HepG2 (cell line): ENCODE measurements around the gene SEMA3B. TPM values are rescaled to one million over a fixed set of nuclear protein-coding genes. Genes with fewer than 3 reads are reported as not detected.

Source experiments
- CCAR2 ChIP-seq: fragments of 200-400 bp; formaldehyde crosslinking; optimal IDR thresholded peaks from 2 replicates; pipeline ENCODE3; 2018; ENCODE audit warnings: low read depth, mild to moderate bottlenecking, low read length, moderate library complexity
- DNMT3B ChIP-seq: conservative IDR thresholded peaks from 2 replicates; pipeline ENCODE4 v1.6.1; 2016; ENCODE audit warnings: missing biosample characterization, control low read depth
- FOXA1 ChIP-seq, 2 experiments: fragments of 450-650 bp in 1 of 2; sonication (generic) in 1 of 2; formaldehyde crosslinking in 1 of 2; IDR thresholded peaks; 2 replicates each; pipeline versions ENCODE4 v1.4.0 to v1.6.1; 2016 to 2020; ENCODE audit warnings: missing genetic modification reagents in 1 of 2
- FOXA3 ChIP-seq: IDR thresholded peaks from 2 replicates; pipeline ENCODE4 v1.6.1; 2016; ENCODE audit warnings: missing genetic modification reagents, missing compliant biosample characterization
- HOXD1 ChIP-seq: sonication (generic); formaldehyde crosslinking; IDR thresholded peaks from 2 replicates; pipeline ENCODE4 v1.5.0; 2020; ENCODE audit warnings: missing genetic modification reagents
- JUN ChIP-seq: sonication (generic); formaldehyde crosslinking; IDR thresholded peaks from 2 replicates; pipeline ENCODE4 v1.4.0; 2020; ENCODE audit warnings: mild to moderate bottlenecking, missing genetic modification reagents
- NCOA5 ChIP-seq: sonication (generic); formaldehyde crosslinking; IDR thresholded peaks from 2 replicates; pipeline ENCODE4 v1.4.0; 2020; ENCODE audit warnings: missing genetic modification reagents
- PHB2 ChIP-seq: fragments of 450-650 bp; IDR thresholded peaks from 2 replicates; pipeline ENCODE4 v1.6.1; 2018; ENCODE audit not compliant: partially characterized antibody
- SALL1 ChIP-seq: sonication (generic); formaldehyde crosslinking; IDR thresholded peaks from 2 replicates; pipeline ENCODE4 v1.8.0; 2022; ENCODE audit warnings: mild to moderate bottlenecking, missing genetic modification reagents
- TAF15 ChIP-seq: fragments of 200-400 bp; formaldehyde crosslinking; IDR thresholded peaks from one replicate; pipeline ENCODE4 v1.6.1; 2018; ENCODE audit warnings: mild to moderate bottlenecking, low read depth, low read length; ENCODE audit not compliant: poor library complexity, severe bottlenecking
- ZFYVE20 ChIP-seq: sonication (generic); formaldehyde crosslinking; IDR thresholded peaks from 2 replicates; pipeline ENCODE4 v1.8.0; 2023; ENCODE audit warnings: low read depth, mild to moderate bottlenecking, moderate library complexity, missing genetic modification reagents, borderline replicate concordance
- ZNF207 ChIP-seq: fragments of 450-650 bp; IDR thresholded peaks from 2 replicates; pipeline ENCODE4 v1.6.1; 2016; ENCODE audit warnings: antibody characterized with exemption, borderline replicate concordance
- ZNF567 ChIP-seq: sonication (generic); formaldehyde crosslinking; IDR thresholded peaks from 2 replicates; pipeline ENCODE4 v1.8.1; 2023; ENCODE audit warnings: mild to moderate bottlenecking, missing genetic modification reagents, borderline replicate concordance
- ZSCAN9 ChIP-seq: IDR thresholded peaks from 2 replicates; pipeline ENCODE4 v1.6.1; 2016; ENCODE audit warnings: borderline replicate concordance
- polyA plus RNA-seq, 8 experiments: library from polyadenylated mRNA; depleted of rRNA in 3 of 8; stranded (reverse) in 7 of 8; unstranded in 1 of 8; fragments of >200 nt; fragmentation: Illumina TruSeq in 4 of 8; extraction: Trizol in 4 of 8; gene quantifications; 2 replicates each; pipeline versions ENCODE4 v1.2.1 to v1.2.3, GENCODE V29; 2011 to 2016; ENCODE audit warnings: low read depth in 4 of 8, missing spikeins in 1 of 8, mixed read lengths in 1 of 8; ENCODE audit not compliant: insufficient read depth in 1 of 8
- total RNA-seq, 5 experiments: library from RNA; depleted of rRNA; stranded (reverse); fragments of >200 nt; fragmentation: Illumina TruSeq; extraction: Trizol; gene quantifications; 2 replicates each; pipeline ENCODE4 v1.2.3, GENCODE V29; 2016; ENCODE audit warnings: low read depth in 1 of 5
- TF ChIP-seq, protein P1 (sequence below): sonication (generic); formaldehyde crosslinking; IDR thresholded peaks from 2 replicates; pipeline ENCODE4 v1.4.0; 2020; ENCODE audit warnings: mild to moderate bottlenecking, missing genetic modification reagents
- TF ChIP-seq, protein P2 (sequence below): sonication (generic); formaldehyde crosslinking; IDR thresholded peaks from one replicate; pipeline ENCODE4 v1.5.1; 2020; ENCODE audit warnings: mild to moderate bottlenecking, missing genetic modification reagents; ENCODE audit errors: not compliant biosample characterization
- TF ChIP-seq, protein P3 (sequence below): sonication (generic); formaldehyde crosslinking; IDR thresholded peaks from 2 replicates; pipeline ENCODE4 v1.4.0; 2020; ENCODE audit warnings: mild to moderate bottlenecking, missing genetic modification reagents

SEMA3B gene
- total and polyA plus RNA-seq, 2 of the 13 experiments (the other 11 are each of a cell fraction or from before 2014, with no cell fraction given): 93.2 to 158 TPM

DNA sequence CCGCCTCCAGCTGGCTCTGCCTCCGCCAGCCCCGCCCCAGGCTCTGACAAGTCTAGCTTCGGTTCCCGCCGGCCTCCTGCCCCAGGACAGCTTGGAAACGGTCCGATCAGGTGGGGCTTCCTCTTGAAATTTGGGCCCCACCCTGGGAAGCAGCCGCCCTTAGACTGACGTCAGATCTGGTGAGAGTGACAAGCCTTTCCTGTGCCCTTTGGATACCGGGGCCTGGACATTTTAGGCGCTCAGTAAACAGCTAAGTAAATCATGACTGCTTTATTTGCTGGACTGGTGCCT is 30.6 kb downstream of the SEMA3B start (continued):
- TF ChIP-seq ZFYVE20 (CRISPR knock-in tag): no peak
- TF ChIP-seq FOXA1 (IDR thresholded peaks at IDR 0.05): no peak
- TF ChIP-seq FOXA1 (CRISPR knock-in tag; IDR thresholded peaks at IDR 0.05): peak; percentile 81
- no peak for TF ChIP-seq JUN (CRISPR knock-in tag)
- TF ChIP-seq ZSCAN9 (CRISPR knock-in tag): no peak
- TF ChIP-seq FOXA3: no peak
- TF ChIP-seq NCOA5: 0 out of 2 replicates have a peak, but pooled peaks have one; percentile 14
- TF ChIP-seq CCAR2: no peak
- TF ChIP-seq, protein P1, sequence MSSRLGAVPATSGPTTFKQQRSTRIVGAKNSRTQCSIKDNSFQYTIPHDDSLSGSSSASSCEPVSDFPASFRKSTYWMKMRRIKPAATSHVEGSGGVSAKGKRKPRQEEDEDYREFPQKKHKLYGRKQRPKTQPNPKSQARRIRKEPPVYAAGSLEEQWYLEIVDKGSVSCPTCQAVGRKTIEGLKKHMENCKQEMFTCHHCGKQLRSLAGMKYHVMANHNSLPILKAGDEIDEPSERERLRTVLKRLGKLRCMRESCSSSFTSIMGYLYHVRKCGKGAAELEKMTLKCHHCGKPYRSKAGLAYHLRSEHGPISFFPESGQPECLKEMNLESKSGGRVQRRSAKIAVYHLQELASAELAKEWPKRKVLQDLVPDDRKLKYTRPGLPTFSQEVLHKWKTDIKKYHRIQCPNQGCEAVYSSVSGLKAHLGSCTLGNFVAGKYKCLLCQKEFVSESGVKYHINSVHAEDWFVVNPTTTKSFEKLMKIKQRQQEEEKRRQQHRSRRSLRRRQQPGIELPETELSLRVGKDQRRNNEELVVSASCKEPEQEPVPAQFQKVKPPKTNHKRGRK (CRISPR knock-in tag): no peak
- TF ChIP-seq SALL1: peak; percentile 33
- no peak for TF ChIP-seq HOXD1 (CRISPR knock-in tag)
- TF ChIP-seq ZNF207: no peak
- TF ChIP-seq, protein P2, sequence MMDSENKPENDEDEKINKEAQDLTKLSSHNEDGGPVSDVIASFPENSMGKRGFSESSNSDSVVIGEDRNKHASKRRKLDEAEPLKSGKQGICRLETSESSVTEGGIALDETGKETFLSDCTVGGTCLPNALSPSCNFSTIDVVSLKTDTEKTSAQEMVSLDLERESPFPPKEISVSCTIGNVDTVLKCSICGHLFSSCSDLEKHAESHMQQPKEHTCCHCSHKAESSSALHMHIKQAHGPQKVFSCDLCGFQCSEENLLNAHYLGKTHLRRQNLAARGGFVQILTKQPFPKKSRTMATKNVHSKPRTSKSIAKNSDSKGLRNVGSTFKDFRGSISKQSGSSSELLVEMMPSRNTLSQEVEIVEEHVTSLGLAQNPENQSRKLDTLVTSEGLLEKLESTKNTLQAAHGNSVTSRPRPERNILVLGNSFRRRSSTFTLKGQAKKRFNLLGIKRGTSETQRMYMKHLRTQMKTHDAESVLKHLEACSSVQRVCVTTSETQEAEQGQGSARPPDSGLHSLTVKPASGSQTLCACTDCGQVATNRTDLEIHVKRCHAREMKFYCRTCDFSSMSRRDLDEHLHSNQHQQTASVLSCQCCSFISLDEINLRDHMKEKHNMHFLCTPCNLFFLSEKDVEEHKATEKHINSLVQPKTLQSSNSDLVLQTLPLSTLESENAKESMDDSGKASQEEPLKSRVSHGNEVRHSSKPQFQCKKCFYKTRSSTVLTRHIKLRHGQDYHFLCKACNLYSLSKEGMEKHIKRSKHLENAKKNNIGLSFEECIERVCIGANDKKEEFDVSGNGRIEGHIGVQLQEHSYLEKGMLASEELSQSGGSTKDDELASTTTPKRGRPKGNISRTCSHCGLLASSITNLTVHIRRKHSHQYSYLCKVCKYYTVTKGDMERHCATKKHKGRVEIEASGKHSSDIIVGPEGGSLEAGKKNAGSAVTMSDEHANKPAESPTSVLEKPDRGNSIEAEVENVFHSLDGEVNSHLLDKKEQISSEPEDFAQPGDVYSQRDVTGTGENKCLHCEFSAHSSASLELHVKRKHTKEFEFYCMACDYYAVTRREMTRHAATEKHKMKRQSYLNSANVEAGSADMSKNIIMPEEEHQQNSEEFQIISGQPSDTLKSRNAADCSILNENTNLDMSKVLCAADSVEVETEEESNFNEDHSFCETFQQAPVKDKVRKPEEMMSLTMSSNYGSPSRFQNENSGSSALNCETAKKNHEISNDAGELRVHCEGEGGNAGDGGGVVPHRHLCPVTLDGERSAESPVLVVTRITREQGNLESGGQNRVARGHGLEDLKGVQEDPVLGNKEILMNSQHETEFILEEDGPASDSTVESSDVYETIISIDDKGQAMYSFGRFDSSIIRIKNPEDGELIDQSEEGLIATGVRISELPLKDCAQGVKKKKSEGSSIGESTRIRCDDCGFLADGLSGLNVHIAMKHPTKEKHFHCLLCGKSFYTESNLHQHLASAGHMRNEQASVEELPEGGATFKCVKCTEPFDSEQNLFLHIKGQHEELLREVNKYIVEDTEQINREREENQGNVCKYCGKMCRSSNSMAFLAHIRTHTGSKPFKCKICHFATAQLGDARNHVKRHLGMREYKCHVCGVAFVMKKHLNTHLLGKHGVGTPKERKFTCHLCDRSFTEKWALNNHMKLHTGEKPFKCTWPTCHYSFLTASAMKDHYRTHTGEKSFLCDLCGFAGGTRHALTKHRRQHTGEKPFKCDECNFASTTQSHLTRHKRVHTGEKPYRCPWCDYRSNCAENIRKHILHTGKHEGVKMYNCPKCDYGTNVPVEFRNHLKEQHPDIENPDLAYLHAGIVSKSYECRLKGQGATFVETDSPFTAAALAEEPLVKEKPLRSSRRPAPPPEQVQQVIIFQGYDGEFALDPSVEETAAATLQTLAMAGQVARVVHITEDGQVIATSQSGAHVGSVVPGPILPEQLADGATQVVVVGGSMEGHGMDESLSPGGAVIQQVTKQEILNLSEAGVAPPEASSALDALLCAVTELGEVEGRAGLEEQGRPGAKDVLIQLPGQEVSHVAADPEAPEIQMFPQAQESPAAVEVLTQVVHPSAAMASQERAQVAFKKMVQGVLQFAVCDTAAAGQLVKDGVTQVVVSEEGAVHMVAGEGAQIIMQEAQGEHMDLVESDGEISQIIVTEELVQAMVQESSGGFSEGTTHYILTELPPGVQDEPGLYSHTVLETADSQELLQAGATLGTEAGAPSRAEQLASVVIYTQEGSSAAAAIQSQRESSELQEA (CRISPR knock-in tag): no peak
- TF ChIP-seq ZNF567 (CRISPR knock-in tag): no peak
- no peak for TF ChIP-seq DNMT3B (CRISPR knock-in tag)
- TF ChIP-seq TAF15: no peak
- TF ChIP-seq PHB2: no peak
- TF ChIP-seq, protein P3, sequence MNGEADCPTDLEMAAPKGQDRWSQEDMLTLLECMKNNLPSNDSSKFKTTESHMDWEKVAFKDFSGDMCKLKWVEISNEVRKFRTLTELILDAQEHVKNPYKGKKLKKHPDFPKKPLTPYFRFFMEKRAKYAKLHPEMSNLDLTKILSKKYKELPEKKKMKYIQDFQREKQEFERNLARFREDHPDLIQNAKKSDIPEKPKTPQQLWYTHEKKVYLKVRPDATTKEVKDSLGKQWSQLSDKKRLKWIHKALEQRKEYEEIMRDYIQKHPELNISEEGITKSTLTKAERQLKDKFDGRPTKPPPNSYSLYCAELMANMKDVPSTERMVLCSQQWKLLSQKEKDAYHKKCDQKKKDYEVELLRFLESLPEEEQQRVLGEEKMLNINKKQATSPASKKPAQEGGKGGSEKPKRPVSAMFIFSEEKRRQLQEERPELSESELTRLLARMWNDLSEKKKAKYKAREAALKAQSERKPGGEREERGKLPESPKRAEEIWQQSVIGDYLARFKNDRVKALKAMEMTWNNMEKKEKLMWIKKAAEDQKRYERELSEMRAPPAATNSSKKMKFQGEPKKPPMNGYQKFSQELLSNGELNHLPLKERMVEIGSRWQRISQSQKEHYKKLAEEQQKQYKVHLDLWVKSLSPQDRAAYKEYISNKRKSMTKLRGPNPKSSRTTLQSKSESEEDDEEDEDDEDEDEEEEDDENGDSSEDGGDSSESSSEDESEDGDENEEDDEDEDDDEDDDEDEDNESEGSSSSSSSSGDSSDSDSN (CRISPR knock-in tag): no peak
